ENCODE results near the gene NFIX.

NFIX gene

DNA sequence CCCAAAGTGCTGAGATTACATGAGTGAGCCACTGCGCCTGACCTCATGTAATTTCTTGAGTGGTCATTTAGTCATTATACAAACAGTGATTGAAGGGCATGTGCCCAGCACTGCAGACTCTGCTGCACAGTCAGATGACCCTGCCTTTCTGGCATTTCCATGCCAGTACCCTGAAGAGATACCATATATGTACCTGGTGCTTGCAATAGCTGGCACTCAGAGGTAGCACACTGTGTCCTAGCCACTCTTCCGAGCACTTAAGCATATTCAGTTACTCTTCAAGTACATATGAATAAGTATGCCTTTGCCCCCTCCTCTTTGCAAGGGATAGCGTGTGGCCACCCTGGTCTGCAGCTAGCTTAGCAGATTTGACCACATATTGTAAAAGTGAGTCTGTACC lies 139.4 kb downstream of the NFIX start:
- Histone ChIP-seq H3K4me1 (ENCODE audit: control insufficient read depth, insufficient read depth, low read length) (no peaks in the 10 kb centered on the region), H3K9ac (ENCODE audit: low read length) (no peak overlapping the region), H3K27ac (ENCODE audit: low read depth, low read length) (peak overlapping the region; percentile 11), H3K27me3 (ENCODE audit: control insufficient read depth, insufficient read depth, low read length) (no peaks in the 10 kb centered on the region), H3K36me3 (ENCODE audit: control insufficient read depth, insufficient read depth, low read length) (peaks cover 9% of the 10 kb centered on the region), H3K4me3 (ENCODE audit: low read length) (no peak overlapping the region)

DNA sequence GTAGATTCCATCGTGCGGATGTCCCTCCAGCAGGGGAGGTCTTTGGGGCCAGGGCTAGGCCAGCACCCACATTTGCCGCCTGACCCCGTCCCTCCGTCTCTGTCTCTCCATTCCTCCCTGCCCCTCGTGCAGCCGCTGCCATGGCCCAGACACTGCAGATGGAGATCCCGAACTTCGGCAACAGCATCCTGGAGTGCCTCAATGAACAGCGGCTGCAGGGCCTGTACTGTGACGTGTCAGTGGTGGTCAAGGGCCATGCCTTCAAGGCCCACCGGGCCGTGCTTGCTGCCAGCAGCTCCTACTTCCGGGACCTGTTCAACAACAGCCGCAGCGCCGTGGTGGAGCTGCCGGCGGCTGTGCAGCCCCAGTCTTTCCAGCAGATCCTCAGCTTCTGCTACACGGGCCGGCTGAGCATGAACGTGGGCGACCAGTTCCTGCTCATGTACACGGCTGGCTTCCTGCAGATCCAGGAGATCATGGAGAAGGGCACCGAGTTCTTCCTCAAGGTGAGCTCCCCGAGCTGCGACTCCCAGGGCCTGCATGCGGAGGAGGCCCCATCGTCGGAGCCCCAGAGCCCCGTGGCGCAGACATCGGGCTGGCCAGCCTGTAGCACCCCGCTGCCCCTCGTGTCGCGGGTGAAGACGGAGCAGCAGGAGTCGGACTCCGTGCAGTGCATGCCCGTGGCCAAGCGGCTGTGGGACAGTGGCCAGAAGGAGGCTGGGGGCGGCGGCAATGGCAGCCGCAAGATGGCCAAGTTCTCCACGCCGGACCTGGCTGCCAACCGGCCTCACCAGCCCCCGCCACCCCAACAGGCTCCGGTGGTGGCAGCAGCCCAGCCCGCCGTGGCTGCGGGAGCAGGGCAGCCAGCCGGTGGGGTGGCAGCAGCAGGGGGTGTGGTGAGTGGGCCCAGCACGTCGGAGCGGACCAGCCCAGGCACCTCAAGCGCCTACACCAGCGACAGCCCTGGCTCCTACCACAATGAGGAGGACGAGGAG lies 140.1 kb downstream of the NFIX start:
- Histone ChIP-seq H3K4me1 (ENCODE audit: control insufficient read depth, insufficient read depth, low read length) (no peaks in the 10 kb centered on the region), H3K36me3 (ENCODE audit: control insufficient read depth, insufficient read depth, low read length) (peaks cover 9% of the 10 kb centered on the region), H3K4me3 (ENCODE audit: low read length) (no peak overlapping the region), H3K9ac (ENCODE audit: low read length) (no peak overlapping the region), H3K27me3 (ENCODE audit: control insufficient read depth, insufficient read depth, low read length) (no peaks in the 10 kb centered on the region), H3K27ac (ENCODE audit: low read depth, low read length) (peak overlapping the region; percentile 11)

DNA sequence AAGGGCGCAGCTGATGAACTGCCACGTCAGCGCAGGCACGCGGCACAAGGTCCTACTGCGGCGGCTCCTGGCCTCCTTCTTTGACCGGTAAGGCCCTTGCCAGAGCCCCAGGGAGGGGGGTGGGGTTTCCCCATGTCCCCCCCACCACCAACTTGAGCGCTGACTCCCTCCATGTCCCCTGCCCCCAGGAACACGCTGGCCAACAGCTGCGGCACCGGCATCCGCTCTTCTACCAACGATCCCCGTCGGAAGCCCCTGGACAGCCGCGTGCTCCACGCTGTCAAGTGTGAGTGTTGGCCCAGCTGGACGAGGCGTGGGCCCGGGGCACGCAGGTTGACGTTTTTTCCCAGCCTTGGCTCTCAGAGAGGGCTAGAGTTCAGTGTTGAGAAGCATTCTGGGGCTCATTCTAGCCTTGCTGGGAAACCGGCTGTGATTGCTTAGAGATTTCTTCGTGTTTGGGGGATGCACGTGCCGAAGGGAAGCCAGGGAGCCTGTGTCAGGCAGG lies 142.1 kb downstream of the NFIX start:
- Histone ChIP-seq H3K36me3 (ENCODE audit: control insufficient read depth, insufficient read depth, low read length) (peaks cover 9% of the 10 kb centered on the region), H3K4me3 (ENCODE audit: low read length) (no peak overlapping the region)

DNA sequence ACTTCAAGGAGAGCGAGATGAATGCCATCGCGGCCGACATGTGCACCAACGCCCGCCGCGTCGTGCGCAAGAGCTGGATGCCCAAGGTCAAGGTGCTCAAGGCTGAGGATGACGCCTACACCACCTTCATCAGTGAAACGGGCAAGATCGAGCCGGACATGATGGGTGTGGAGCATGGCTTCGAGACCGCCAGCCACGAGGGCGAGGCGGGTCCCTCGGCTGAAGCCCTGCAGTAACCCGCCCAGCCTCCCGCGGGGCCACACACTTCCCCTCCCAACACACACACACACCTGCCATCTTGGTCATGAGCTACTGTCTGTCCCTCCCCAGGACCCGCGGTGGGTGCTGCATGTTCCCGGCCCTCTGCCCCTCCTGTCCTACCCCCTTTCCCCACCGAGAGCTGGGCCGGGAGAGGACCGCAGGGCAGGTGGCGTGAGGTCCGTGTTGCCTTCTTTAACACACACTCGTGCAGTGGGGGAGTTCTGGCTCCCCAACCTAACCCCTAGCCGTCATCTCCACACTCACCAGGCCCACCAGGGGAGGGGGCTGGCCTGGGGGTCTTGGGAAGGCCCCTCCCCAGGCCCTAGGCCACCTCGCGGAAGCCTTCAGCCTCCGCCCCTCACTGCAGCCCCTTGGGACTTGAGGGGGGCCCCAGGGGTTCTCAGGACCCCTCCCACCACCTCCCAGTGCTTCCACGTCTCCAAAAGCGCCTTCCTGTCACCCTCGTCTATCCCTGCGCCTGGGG lies 143.1 kb downstream of the NFIX start:
- Histone ChIP-seq H3K4me3 (ENCODE audit: low read length) (no peak overlapping the region), H3K36me3 (ENCODE audit: control insufficient read depth, insufficient read depth, low read length) (peaks cover 9% of the 10 kb centered on the region), H3K9ac (ENCODE audit: low read length) (no peak overlapping the region), H3K4me1 (ENCODE audit: control insufficient read depth, insufficient read depth, low read length) (no peaks in the 10 kb centered on the region), H3K27ac (ENCODE audit: low read depth, low read length) (no peak overlapping the region), H3K27me3 (ENCODE audit: control insufficient read depth, insufficient read depth, low read length) (no peaks in the 10 kb centered on the region)

More for the DNA sequence above, 142.1 kb downstream of the NFIX start:
- H3K9ac ChIP-seq (ENCODE audit: low read length), result no peak overlapping the region
- no peak overlapping the region for H3K27ac ChIP-seq (ENCODE audit: low read depth, low read length)
- no peaks in the 10 kb centered on the region for H3K27me3 ChIP-seq (ENCODE audit: control insufficient read depth, insufficient read depth, low read length)
- no peaks in the 10 kb centered on the region for H3K4me1 ChIP-seq (ENCODE audit: control insufficient read depth, insufficient read depth, low read length)

DNA sequence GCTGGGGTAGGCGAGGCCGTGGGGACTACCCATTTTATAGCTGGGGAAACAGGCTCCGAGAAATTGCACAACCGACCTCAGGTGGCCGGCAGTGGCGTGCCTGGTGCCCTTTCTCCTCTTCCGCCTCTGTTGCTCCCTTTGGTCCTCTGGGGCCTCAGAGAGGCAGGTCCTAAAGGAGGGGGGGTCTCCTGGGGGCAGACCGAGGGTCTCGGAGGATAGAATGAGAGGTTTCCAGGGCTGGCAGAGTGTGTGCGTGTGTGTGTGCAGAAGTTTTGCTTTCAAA lies 143.6 kb downstream of the NFIX start:
- H3K4me1 ChIP-seq (ENCODE audit: control insufficient read depth, insufficient read depth, low read length), result no peaks in the 10 kb centered on the region
- no peak overlapping the region for H3K4me3 ChIP-seq (ENCODE audit: low read length)
- peaks cover 9% of the 10 kb centered on the region for H3K36me3 ChIP-seq (ENCODE audit: control insufficient read depth, insufficient read depth, low read length)
- H3K9ac ChIP-seq (ENCODE audit: low read length), result no peak overlapping the region
- no peak overlapping the region for H3K27ac ChIP-seq (ENCODE audit: low read depth, low read length)
- no peaks in the 10 kb centered on the region for H3K27me3 ChIP-seq (ENCODE audit: control insufficient read depth, insufficient read depth, low read length)

DNA sequence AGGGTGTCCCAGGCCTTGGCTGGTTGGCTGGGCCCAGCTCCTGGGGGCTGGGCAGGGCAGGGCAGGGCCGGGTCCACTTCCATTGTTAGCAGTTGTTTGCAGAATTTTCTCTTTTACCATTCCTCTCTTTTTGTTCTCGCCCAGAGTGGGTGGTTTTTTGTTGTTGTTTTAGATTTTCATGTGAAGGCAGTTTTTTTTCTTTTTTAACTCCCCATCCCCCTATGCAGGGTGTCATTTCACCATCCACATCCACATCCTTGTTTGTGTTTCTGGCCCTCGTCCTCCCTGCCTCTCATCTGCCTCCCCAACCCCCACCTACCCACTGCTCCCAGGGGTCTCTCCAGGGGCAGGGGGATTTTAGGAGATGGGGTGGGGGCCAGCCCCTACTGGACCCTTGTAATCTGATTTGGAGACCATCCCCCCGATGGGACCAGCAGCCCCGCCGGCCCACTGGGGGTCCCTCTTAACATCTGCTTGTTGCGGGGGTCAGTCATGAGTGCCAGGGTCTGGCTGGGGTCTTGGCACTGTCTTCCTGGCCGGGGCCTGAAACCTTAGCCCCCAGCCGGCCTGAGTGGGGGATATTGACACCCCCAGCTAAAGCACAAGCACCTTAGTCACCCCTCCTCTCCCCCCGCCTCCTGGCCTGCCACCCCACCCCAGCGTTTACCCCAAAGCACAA lies 144.5 kb downstream of the NFIX start:
- H3K4me1 ChIP-seq (ENCODE audit: control insufficient read depth, insufficient read depth, low read length), result no peaks in the 10 kb centered on the region
- H3K9ac ChIP-seq (ENCODE audit: low read length), result no peak overlapping the region
- H3K27ac ChIP-seq (ENCODE audit: low read depth, low read length), result no peak overlapping the region
- H3K27me3 ChIP-seq (ENCODE audit: control insufficient read depth, insufficient read depth, low read length), result no peaks in the 10 kb centered on the region
- no peak overlapping the region for H3K4me3 ChIP-seq (ENCODE audit: low read length)
- H3K36me3 ChIP-seq (ENCODE audit: control insufficient read depth, insufficient read depth, low read length), result peaks cover 11% of the 10 kb centered on the region

DNA sequence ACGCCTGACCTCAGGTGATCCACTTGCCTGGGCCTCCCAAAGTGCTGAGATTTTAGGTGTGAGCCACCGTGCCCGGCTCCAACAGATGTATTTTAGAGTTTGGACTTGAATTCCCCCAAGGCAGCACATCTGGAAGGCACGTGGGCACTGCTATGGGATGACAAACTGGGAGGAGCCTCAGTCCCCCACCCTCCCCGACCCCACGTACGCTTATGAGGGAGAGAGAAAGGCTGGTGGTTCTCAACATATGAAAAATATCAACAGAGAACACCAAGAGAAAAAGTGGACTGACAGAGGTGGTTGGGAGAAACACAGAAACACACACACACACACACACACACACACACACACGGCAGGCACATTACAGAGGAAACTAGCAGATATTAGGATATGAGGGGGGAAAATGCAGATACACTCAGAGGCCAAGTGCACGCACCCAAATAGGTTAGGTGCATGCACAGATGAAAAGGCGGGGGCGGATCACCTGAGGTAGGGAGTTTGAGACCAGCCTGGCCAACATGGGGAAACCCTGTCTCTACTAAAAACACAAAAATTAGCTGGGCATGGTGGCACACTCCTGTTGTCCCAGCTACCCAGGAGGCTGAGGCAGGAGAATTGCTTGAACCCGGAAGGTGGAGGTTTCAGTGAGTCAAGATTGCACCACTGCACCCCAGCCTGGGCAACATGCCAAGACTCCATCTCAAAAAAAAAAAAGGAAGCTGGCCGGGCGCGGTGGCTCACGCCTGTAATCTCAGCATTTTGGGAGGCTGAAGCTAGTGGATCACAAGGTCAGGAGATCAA lies 151.7 kb downstream of the NFIX start:
- Histone ChIP-seq H3K9ac (ENCODE audit: low read length) (no peak overlapping the region), H3K36me3 (ENCODE audit: control insufficient read depth, insufficient read depth, low read length) (peaks cover 3% of the 10 kb centered on the region), H3K4me3 (ENCODE audit: low read length) (no peak overlapping the region), H3K4me1 (ENCODE audit: control insufficient read depth, insufficient read depth, low read length) (peaks cover 4% of the 10 kb centered on the region), H3K27ac (ENCODE audit: low read depth, low read length) (no peak overlapping the region), H3K27me3 (ENCODE audit: control insufficient read depth, insufficient read depth, low read length) (no peaks in the 10 kb centered on the region)
